Psoas muscle (tissue), 8 donors: ENCODE results near the gene CLTCL1. TPM values are rescaled to one million over a fixed set of nuclear protein-coding genes. Genes with fewer than 3 reads are reported as not detected.

Experiments
- ATAC-seq, 4 donors: fragments of 200-7000 bp; cut with Tn5 transposase; one replicate each; pipeline ENCODE4 v1.9.1; 2020; ENCODE audit warnings: moderate library complexity in 3 of 4, mild to moderate bottlenecking in 2 of 4
- DNase-seq, 2 donors: peaks; one replicate each; pipeline ENCODE4 v3.0.0-alpha.2; 2020
- H3K27ac ChIP-seq: fragments of 200-600 bp; one replicate; pipeline ENCODE4 v1.8.0; 2022
- H3K27me3 ChIP-seq, 3 donors: fragments of 200-600 bp in 1 of 3; one replicate each; pipeline versions ENCODE4 v1.6.1 to v1.8.0; 2013 to 2022; ENCODE audit warnings: low read length in 2 of 3, mild to moderate bottlenecking in 2 of 3, moderate library complexity in 1 of 3; ENCODE audit not compliant: insufficient read depth in 3 of 3
- H3K36me3 ChIP-seq, 2 donors: fragments of 200-600 bp in 1 of 2; one replicate each; pipeline versions ENCODE4 v1.6.1 to v1.8.0; 2013 to 2022; ENCODE audit warnings: low read depth in 1 of 2, mild to moderate bottlenecking in 1 of 2, moderate library complexity in 1 of 2; ENCODE audit not compliant: insufficient read depth in 1 of 2
- H3K4me1 ChIP-seq: fragments of 200-600 bp; one replicate; pipeline ENCODE4 v1.8.0; 2022
- H3K4me3 ChIP-seq: fragments of 200-600 bp; one replicate; pipeline ENCODE4 v1.8.0; 2022; ENCODE audit warnings: mild to moderate bottlenecking
- H3K9me3 ChIP-seq: fragments of 200-600 bp; one replicate; pipeline ENCODE4 v1.8.0; 2022
- CTCF ChIP-seq: fragments of 200-600 bp; IDR thresholded peaks from one replicate; pipeline ENCODE4 v1.8.0; 2022; ENCODE audit warnings: antibody characterized with exemption
- WGBS, 3 donors: extraction: QIAGEN DNeasy Blood & Tissue Kit; methylation state at CpG; one replicate each; pipeline versions ENCODE4 v1.1.6 to v1.1.7; 2013; 5-methylcytosine and 5-hydroxymethylcytosine counted together
- intact Hi-C, 2 donors: fragments of 100-400 bp; cut with DNase I; formaldehyde crosslinking; loops; one replicate each; pipeline versions ENCODE4 v1.11.0 to v1.14.2; 2022
- polyA plus RNA-seq, 3 donors: library from polyadenylated mRNA; stranded (reverse); fragments of 200-250 nt; gene quantifications; one replicate each; pipeline ENCODE4 v1.2.3, GENCODE V29; 2013
- total RNA-seq, 4 donors: library from RNA; stranded (reverse); fragmentation: NEBNext Ultra II Directional in 2 of 4; extraction: Animal tissue kit (Norgen Biotek cat#: 25700) in 2 of 4; gene quantifications; one replicate each; pipeline versions ENCODE4 v1.2.1 to v1.2.4, GENCODE V29; 2021 to 2023
- donor health status: healthy with polysubstance abuse.
- donor health status: DM: no; HTN: no; CAD: no; lungs with moderate emphysema.
- donor health status: Bipolar disorder and iron deficiency.
- donor health status: healthy.
- donor health status: DM: yes; HTN: yes; CAD: no.
- donor health status: DM: no; HTN: no; CAD: no.
- donor health status: DM: no; HTN: no; CAD: no.
- donor health status: DM: yes; HTN: yes; CAD: no.

Gene CLTCL1
- total and polyA plus RNA-seq, 7 donors: 16.8 to 253 (median 92.6) TPM

- no peak for TF ChIP-seq CTCF
- H3K27me3 ChIP-seq: no peaks in the 10 kb centered on the region
These were observed 67.0 kb downstream of the CLTCL1 start for GRCh38 chr22:19224557-19224956.

GRCh38 chr22:19223617-19224016 is 67.9 kb downstream of the CLTCL1 start:
- 77 to 85% (median 83%) methylated on average over 6 of the region's 6 CpGs for WGBS, 3 donors
- ATAC-seq (no peak), DNase-seq (no peak)
- no peaks in the 10 kb centered on the region for H3K27me3 ChIP-seq
- no peaks in the 10 kb centered on the region for H3K9me3 ChIP-seq
- no peak overlapping the region for H3K27ac ChIP-seq
- peaks cover 6 to 98% of the 10 kb centered on the region in 2 donors for H3K36me3 ChIP-seq
- intact Hi-C loops: loop anchor here in 1 of 2 donors (10.0 kb wide), 1 partner anchor 161 kb away; no protein-coding TSS in a partner anchor
- no peak overlapping the region for H3K4me3 ChIP-seq
- no peak for TF ChIP-seq CTCF
- peaks cover 15% of the 10 kb centered on the region for H3K4me1 ChIP-seq

More at GRCh38 chr22:19224557-19224956, 67.0 kb downstream of the CLTCL1 start:
- DNase-seq: no peak
- Histone ChIP-seq H3K4me1 (peaks cover 7% of the 10 kb centered on the region), H3K27ac (no peak overlapping the region), H3K9me3 (no peaks in the 10 kb centered on the region), H3K4me3 (no peak overlapping the region), H3K36me3 (peaks cover 6 to 100% of the 10 kb centered on the region in 2 donors)
- no peak for ATAC-seq
- intact Hi-C loops: loop anchor here in 1 of 2 donors (10.0 kb wide), 1 partner anchor 160 kb away; no protein-coding TSS in a partner anchor
- 89 to 91% (median 89%) methylated on average over 5 of the region's 5 CpGs for WGBS, 3 donors

- no peak overlapping the region for H3K27ac ChIP-seq
- no peaks in the 10 kb centered on the region for H3K9me3 ChIP-seq
- H3K36me3 ChIP-seq: peaks cover 6 to 92% of the 10 kb centered on the region in 2 donors
- TF ChIP-seq CTCF: no peak
- H3K27me3 ChIP-seq: no peaks in the 10 kb centered on the region
- no peak overlapping the region for H3K4me3 ChIP-seq
- ATAC-seq (no peak), DNase-seq (no peak)
- 90% methylated on average over 9 of the region's 9 CpGs for WGBS, 3 donors
- intact Hi-C loops: loop anchor here in 1 of 2 donors (10.0 kb wide), 1 partner anchor 162 kb away; no protein-coding TSS in a partner anchor
- H3K4me1 ChIP-seq: peaks cover 14% of the 10 kb centered on the region
These were observed 68.4 kb downstream of the CLTCL1 start for GRCh38 chr22:19223110-19223509.

GRCh38 chr22:19222242-19223005 is 69.1 kb downstream of the CLTCL1 start:
- intact Hi-C loops: loop anchor here in 1 of 2 donors (10.0 kb wide), 1 partner anchor 162 kb away; no protein-coding TSS in a partner anchor
- H3K9me3 ChIP-seq: no peaks in the 10 kb centered on the region
- H3K4me1 ChIP-seq: peaks cover 20% of the 10 kb centered on the region
- no peak for DNase-seq
- no peak overlapping the region for H3K27ac ChIP-seq
- no peak overlapping the region for H3K4me3 ChIP-seq
- H3K36me3 ChIP-seq: peaks cover 6 to 86% of the 10 kb centered on the region in 2 donors
- no peak for TF ChIP-seq CTCF
- WGBS, 3 donors: 75 to 79% (median 78%) methylated on average over 11 of the region's 11 CpGs
- H3K27me3 ChIP-seq: no peaks in the 10 kb centered on the region
- no peak for ATAC-seq
